IMR-90 (cell line): Measurements from ENCODE around the gene RABL2B. TPM values are rescaled to one million over a fixed set of nuclear protein-coding genes. Genes with fewer than 3 reads are reported as not detected.
"Not testable (repeated sequence)": the region's sequence is repeated elsewhere in the genome, so short reads cannot be mapped to it uniquely, and the experiment has no call there.

ENCODE experiments used
- ATAC-seq: fragments of 200-7000 bp; cut with Tn5 transposase; 2 replicates; pipeline ENCODE4 v1.9.1; 2020; ENCODE audit warnings: low read depth, mild to moderate bottlenecking, moderate library complexity
- BruUV-seq: library from RNA; stranded (reverse); fragments of 400-500 nt; replicated peaks from 2 replicates; lab custom pipeline; 2021; lab: Mats Ljungman, UMichigan
- CTCF ChIA-PET: fragments of 300-600 bp; formaldehyde crosslinking; extraction: SDS; loops from one replicate; lab custom pipeline; 2021; ENCODE audit warnings: antibody characterized with exemption; lab: Yijun Ruan, JAX
- POLR2A ChIA-PET: fragments of 300-600 bp; sonication (Branson Sonifier 250); formaldehyde crosslinking; loops from one replicate; lab custom pipeline; 2022; ENCODE audit warnings: antibody characterized with exemption; ENCODE audit not compliant: unreplicated experiment; lab: Charles Lee
- DNase-seq: peaks from one replicate; pipeline ENCODE4 v3.0.0; 2013
- H2AFZ ChIP-seq: replicated peaks from 2 replicates; pipeline ENCODE3; 2013; ENCODE audit warnings: low read length, mild to moderate bottlenecking; ENCODE audit not compliant: poor library complexity
- H2AK5ac ChIP-seq: 2 replicates; pipeline ENCODE4 v1.6.1; 2013; ENCODE audit warnings: low read depth, low read length, inconsistent platforms
- H2AK9ac ChIP-seq: replicated peaks from 2 replicates; pipeline ENCODE3; 2013; ENCODE audit warnings: mild to moderate bottlenecking, low read depth, low read length, moderate library complexity; ENCODE audit not compliant: poor library complexity
- H2BK120ac ChIP-seq: 2 replicates; pipeline ENCODE4 v1.6.1; 2013; ENCODE audit warnings: low read depth, low read length, inconsistent platforms
- H2BK15ac ChIP-seq: 3 replicates; pipeline ENCODE4 v1.6.1; 2013; ENCODE audit warnings: low read depth, low read length, inconsistent platforms
- H2BK20ac ChIP-seq: 2 replicates; pipeline ENCODE4 v1.6.1; 2013; ENCODE audit warnings: low read depth, mild to moderate bottlenecking, inconsistent platforms, low read length, moderate library complexity
- H2BK5ac ChIP-seq: 2 replicates; pipeline ENCODE4 v1.6.1; 2013; ENCODE audit warnings: mild to moderate bottlenecking, low read depth, low read length, inconsistent platforms; ENCODE audit not compliant: poor library complexity, severe bottlenecking
- H3K14ac ChIP-seq: replicated peaks from 2 replicates; pipeline ENCODE4 v1.6.1; 2013; ENCODE audit warnings: low read depth, low read length, inconsistent platforms
- H3K18ac ChIP-seq: 2 replicates; pipeline ENCODE4 v1.6.1; 2013; ENCODE audit warnings: low read depth, low read length, control low read depth
- H3K23ac ChIP-seq: 2 replicates; pipeline ENCODE4 v1.6.1; 2013; ENCODE audit warnings: low read depth, low read length, inconsistent platforms
- H3K27ac ChIP-seq: 2 replicates; pipeline ENCODE4 v1.5.1; 2013; ENCODE audit warnings: mild to moderate bottlenecking, control low read depth, low read length; ENCODE audit not compliant: insufficient read depth
- H3K27me3 ChIP-seq: 2 replicates; pipeline ENCODE4 v1.6.1; 2013; ENCODE audit warnings: low read length; ENCODE audit not compliant: control insufficient read depth, insufficient read depth
- H3K36me3 ChIP-seq: 2 replicates; pipeline ENCODE4 v1.6.1; 2013; ENCODE audit warnings: low read length, mixed read lengths; ENCODE audit not compliant: control insufficient read depth, insufficient read depth
- H3K4ac ChIP-seq: 2 replicates; pipeline ENCODE4 v1.6.1; 2013; ENCODE audit warnings: low read depth, low read length, inconsistent platforms
- H3K4me1 ChIP-seq: 2 replicates; pipeline ENCODE4 v1.6.1; 2013; ENCODE audit warnings: low read length, mixed read lengths; ENCODE audit not compliant: control insufficient read depth, insufficient read depth
- H3K4me2 ChIP-seq: 2 replicates; pipeline ENCODE4 v1.6.1; 2013; ENCODE audit warnings: low read depth, mild to moderate bottlenecking, control low read depth, low read length, moderate library complexity
- H3K4me3 ChIP-seq: 2 replicates; pipeline ENCODE4 v1.5.1; 2013; ENCODE audit warnings: low read depth, mild to moderate bottlenecking, control low read depth, low read length, moderate library complexity; ENCODE audit not compliant: insufficient read depth
- H3K56ac ChIP-seq: 2 replicates; pipeline ENCODE4 v1.6.1; 2013; ENCODE audit warnings: low read length, inconsistent platforms; ENCODE audit not compliant: insufficient read depth; ENCODE audit errors: extremely low read depth
- H3K79me1 ChIP-seq, 2 experiments: 2 replicates each; pipeline ENCODE4 v1.6.1; 2013; ENCODE audit warnings: low read length in 2 of 2, inconsistent platforms in 1 of 2, low read depth in 1 of 2
- H3K9ac ChIP-seq: 2 replicates; pipeline ENCODE4 v1.6.1; 2013; ENCODE audit warnings: low read depth, low read length, control low read depth
- H3K9me1 ChIP-seq: 2 replicates; pipeline ENCODE4 v1.6.1; 2013; ENCODE audit warnings: low read length, inconsistent platforms; ENCODE audit not compliant: insufficient read depth
- H3K9me3 ChIP-seq: 2 replicates; pipeline ENCODE4 v1.6.1; 2013; ENCODE audit warnings: low read length; ENCODE audit not compliant: control insufficient read depth, insufficient read depth
- H4K20me1 ChIP-seq: 2 replicates; pipeline ENCODE4 v1.6.1; 2013; ENCODE audit warnings: low read length, inconsistent platforms; ENCODE audit not compliant: insufficient read depth
- H4K5ac ChIP-seq: 2 replicates; pipeline ENCODE4 v1.6.1; 2013; ENCODE audit warnings: mild to moderate bottlenecking, low read depth, low read length, control low read depth
- H4K8ac ChIP-seq, 2 experiments: 2 replicates each; pipeline ENCODE4 v1.6.1; 2013; ENCODE audit warnings: low read depth in 2 of 2, low read length in 2 of 2, control low read depth in 1 of 2, inconsistent platforms in 1 of 2
- H4K91ac ChIP-seq: 2 replicates; pipeline ENCODE4 v1.6.1; 2013; ENCODE audit warnings: low read depth, low read length, inconsistent platforms; ENCODE audit not compliant: insufficient read depth
- WGBS, 2 experiments: methylation state at CpG; one replicate each; pipeline versions ENCODE4 v1.1.5 to v1.1.7; 2013; ENCODE audit warnings: missing lambda C conversion rate in 2 of 2; ENCODE audit not compliant: insufficient read length in 1 of 2; ENCODE audit errors: extremely low coverage in 2 of 2; 5-methylcytosine and 5-hydroxymethylcytosine counted together
- dilution Hi-C: fragments of 300-500 bp; cut with HindIII; formaldehyde crosslinking; loops from one replicate; pipeline ENCODE4 v1.14.3; 2018; ENCODE audit warnings: low sequenced_read_pairs; ENCODE audit not compliant: unreplicated experiment
- in situ Hi-C: fragments of 300-500 bp; cut with MboI; formaldehyde crosslinking; loops from 3 replicates; pipeline ENCODE4 v1.14.3; 2019; ENCODE audit warnings: low sequenced_read_pairs, inconsistent platforms, mixed read lengths
- intact Hi-C: fragments of 100-400 bp; cut with micrococcal nuclease; formaldehyde crosslinking; loops from 2 replicates; pipeline ENCODE4 v1.10.0; 2022
- polyA plus RNA-seq, 3 experiments: library from polyadenylated mRNA; depleted of rRNA; stranded (reverse); fragments of >200 nt; gene quantifications; 2 replicates each; pipeline ENCODE4 v1.2.3, GENCODE V29; 2012; ENCODE audit warnings: low replicate concordance in 1 of 3
- total RNA-seq: library from RNA; depleted of rRNA; stranded (reverse); fragments of >200 nt; gene quantifications from 2 replicates; pipeline ENCODE4 v1.2.3, GENCODE V29; 2012

RABL2B gene
- total and polyA plus RNA-seq, 2 of the 4 experiments (the other 2 are of a cell fraction): 8.4 to 23.3 TPM

DNA sequence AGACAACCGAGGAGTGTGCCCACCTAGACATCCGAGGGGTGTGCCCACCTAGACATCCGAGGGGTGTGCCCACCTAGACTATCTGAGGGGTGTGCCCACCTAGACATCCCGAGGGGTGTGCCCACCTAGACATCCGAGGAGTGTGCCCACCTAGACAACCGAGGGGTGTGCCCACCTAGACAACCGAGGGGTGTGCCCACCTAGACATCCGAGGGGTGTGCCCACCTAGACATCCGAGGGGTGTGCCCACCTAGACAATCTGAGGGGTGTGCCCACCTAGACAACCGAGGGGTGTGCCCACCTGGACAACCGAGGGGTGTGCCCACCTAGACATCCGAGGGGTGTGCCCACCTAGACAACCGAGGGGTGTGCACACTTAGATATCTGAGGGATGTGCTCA lies 34.8 kb downstream of the RABL2B start:
- H3K9me3 ChIP-seq, H2BK5ac ChIP-seq, H3K79me1 ChIP-seq, H2AK9ac ChIP-seq, H3K56ac ChIP-seq, H3K4me3 ChIP-seq, H3K4ac ChIP-seq, H2BK15ac ChIP-seq, H4K91ac ChIP-seq, intact Hi-C loops, H3K36me3 ChIP-seq, H4K8ac ChIP-seq, H2BK20ac ChIP-seq, H2AFZ ChIP-seq, CTCF ChIA-PET, H3K9ac ChIP-seq, H3K23ac ChIP-seq, dilution Hi-C loops, ATAC-seq, H3K18ac ChIP-seq, DNase-seq, H3K9me1 ChIP-seq, in situ Hi-C loops, H2BK120ac ChIP-seq, H3K27ac ChIP-seq, BruUV-seq, H4K20me1 ChIP-seq, H3K4me2 ChIP-seq, H3K14ac ChIP-seq, H3K4me1 ChIP-seq, H4K5ac ChIP-seq, H2AK5ac ChIP-seq, POLR2A ChIA-PET: not testable (repeated sequence)
- WGBS, 2 experiments: 80% methylated on average over 2 of the region's 13 CpGs; no CpG with 5 or more reads in 1 of the 2 experiments
- peaks cover 13% of the 10 kb centered on the region; the same call in 1 of the 2 replicates for H3K27me3 ChIP-seq

DNA sequence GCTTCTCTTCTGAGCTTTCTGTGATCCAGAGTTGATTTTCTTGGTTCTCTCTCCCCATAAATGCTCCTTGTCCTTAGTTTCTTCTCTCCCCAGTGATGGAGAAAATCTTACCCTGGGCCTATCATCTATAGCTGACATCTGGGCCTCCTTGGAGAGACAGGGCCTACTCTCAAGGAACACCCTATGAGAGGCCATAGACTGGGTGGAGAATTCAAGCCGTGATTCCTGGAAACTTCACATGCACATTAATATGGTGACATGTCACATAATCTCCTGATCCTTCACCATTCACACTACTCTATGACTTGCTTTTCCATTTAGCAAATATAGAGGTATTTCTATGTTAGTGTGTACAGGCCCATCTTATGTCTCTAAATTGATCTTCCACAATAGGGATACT lies 35.9 kb downstream of the RABL2B start:
- H3K9ac ChIP-seq, H3K14ac ChIP-seq, H2BK20ac ChIP-seq, H4K5ac ChIP-seq, H3K27ac ChIP-seq, H2AK9ac ChIP-seq, H3K9me3 ChIP-seq, ATAC-seq, H2BK5ac ChIP-seq, H3K79me1 ChIP-seq, H4K91ac ChIP-seq, DNase-seq, dilution Hi-C loops, H3K36me3 ChIP-seq, in situ Hi-C loops, H3K4me3 ChIP-seq, H3K4me2 ChIP-seq, H4K20me1 ChIP-seq, CTCF ChIA-PET, intact Hi-C loops, H3K4ac ChIP-seq, H3K18ac ChIP-seq, H2BK15ac ChIP-seq, H3K4me1 ChIP-seq, BruUV-seq, H4K8ac ChIP-seq, H3K23ac ChIP-seq, H3K56ac ChIP-seq, H2AFZ ChIP-seq, POLR2A ChIA-PET, H2BK120ac ChIP-seq, H3K9me1 ChIP-seq, H2AK5ac ChIP-seq: not testable (repeated sequence)
- WGBS, 2 experiments: no CpG with 5 or more reads among the region's 1 CpG
- H3K27me3 ChIP-seq: peaks cover 13% of the 10 kb centered on the region; the same call in 1 of the 2 replicates
